Stimulated activated CD4-positive, alpha-beta T cell treated with anti-CD3 and anti-CD28 coated beads, Interleukin-2, amount 100 ng/mL, for 24 hours (primary cell): ENCODE results near the gene NADK.

Experiments used
- DNase-seq, 2 donors: peaks; one replicate each; pipeline ENCODE4 v3.0.0-alpha.2; 2020

Gene NADK, protein sequence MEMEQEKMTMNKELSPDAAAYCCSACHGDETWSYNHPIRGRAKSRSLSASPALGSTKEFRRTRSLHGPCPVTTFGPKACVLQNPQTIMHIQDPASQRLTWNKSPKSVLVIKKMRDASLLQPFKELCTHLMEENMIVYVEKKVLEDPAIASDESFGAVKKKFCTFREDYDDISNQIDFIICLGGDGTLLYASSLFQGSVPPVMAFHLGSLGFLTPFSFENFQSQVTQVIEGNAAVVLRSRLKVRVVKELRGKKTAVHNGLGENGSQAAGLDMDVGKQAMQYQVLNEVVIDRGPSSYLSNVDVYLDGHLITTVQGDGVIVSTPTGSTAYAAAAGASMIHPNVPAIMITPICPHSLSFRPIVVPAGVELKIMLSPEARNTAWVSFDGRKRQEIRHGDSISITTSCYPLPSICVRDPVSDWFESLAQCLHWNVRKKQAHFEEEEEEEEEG

DNA sequence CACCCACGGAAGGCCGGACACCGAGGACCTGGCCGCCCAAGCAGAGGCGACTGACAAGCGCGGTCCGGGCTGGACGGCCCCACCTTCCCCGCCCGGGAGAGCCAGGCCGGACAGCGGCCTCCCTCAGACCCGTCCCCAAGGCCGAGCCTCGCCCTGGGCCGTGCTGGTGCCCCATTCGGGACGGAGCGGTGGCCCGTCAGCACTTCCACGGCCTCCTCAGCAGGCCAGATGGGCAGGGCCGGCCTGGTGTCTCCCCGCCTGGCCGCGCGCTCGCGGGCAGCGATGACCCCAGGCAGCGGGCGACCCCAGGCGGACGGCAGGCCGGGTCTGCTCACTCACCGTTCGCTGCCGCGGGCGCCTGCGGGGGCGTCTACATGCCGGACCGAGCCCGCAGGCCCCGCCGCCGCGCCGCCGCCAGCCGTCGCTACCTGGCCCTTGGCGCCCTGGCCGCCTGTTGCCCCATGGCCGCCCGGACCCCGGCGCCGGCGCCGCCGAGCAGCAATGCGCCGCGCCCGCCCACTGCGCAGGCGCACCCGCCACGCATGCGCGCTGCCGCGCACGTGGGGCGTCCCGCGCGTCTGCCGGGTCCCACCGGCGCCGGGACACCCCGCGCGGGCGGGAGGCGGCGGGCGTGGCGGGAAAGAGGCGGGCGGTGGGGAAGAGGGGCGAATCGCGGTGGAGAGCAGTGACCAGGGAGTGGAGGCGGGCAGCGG is at the start of gene NADK:
TSS of gene NADK (minus strand) at position 521 of the 713 bp plus-strand sequence. CDS start 13,064 bp downstream, outside the sequence.
- peak; percentile 73 to 76 for DNase-seq

DNA sequence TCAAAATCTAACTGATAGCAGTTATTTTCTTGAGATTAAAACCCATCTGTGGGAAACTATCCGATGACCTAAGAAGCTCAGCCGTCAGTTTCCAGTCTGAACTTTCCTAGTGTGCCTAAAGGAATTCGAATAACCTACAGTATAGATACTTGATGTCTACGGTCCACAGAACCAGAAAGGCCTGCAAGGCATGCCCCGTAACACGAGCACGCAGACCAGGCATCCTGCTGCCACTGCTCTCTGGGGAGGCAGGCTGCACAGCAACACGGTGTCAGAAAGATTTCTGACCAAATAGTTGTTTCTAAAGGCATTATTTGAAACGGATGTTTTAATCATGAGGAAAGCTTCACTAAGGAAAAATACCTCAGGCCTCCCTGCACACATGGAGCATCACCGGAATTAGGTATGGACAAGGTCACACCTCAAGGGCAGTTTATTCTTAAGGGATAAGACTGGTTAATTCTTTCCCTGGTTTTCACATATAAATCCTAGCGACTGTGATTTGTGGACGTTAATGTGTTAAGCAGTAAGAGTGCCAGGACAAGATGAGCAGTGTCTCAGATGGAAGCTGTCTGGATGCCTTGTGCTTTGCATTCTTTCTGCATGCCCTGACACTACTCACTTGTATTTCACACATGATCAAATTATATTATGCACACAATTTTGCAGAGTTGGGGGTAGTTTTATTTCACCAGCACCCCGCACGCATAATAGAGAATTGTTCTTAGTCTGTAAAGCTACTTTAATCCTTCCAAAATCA is 49.0 kb upstream of the NADK start:
- no peak for DNase-seq

DNA sequence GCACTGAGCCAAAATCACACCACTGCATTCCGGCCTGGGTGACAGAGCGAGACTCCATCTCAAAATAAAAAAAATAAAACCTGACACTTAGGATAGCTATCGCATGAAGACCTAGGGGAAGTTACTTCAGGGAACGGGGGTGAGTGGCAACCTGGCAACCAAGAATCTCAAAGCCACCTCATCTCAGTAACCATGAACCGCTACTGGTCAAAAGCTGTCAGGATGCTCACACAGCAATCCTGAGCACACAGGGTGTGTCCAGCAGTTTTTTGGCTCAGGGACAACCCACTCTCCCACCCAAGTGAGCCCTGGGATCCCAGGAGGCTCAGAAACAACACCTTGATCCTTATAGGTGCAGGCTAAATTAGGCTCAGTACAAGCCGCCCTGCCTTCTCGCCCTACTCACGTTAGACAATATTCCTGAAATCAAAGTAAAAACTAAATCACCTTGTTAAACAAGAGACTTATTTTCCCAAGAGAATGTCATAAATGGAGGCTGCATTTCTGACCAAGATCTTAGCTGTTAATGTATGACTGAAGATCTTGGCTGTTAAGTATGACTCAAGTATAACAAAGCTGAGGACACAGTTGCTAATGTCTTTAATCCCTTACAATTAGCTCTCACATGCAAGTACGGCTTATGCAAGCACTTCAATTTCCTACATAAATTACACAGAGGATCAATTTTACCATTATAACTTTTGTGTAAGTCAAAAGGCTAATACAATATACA is 48.3 kb upstream of the NADK start:
- no peak for DNase-seq

DNA sequence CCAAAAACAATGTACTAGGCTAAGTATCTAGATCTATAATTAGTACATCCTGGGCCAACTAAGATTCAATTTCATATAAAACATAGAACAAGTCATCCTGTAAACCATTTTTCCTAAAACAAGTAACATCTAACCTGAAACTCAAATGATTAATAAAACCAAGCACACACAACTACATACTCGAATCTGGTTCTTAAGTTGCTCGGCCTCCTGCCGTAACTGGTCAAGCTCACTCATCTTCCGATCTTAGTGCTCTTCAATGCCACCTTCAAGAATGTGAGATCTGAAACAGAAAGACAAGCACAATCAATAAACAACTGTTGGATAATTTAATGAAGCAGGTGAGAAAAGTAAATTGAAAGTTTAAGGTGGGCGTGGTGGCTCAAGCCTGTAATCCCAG is 46.9 kb upstream of the NADK start:
- no peak for DNase-seq

DNA sequence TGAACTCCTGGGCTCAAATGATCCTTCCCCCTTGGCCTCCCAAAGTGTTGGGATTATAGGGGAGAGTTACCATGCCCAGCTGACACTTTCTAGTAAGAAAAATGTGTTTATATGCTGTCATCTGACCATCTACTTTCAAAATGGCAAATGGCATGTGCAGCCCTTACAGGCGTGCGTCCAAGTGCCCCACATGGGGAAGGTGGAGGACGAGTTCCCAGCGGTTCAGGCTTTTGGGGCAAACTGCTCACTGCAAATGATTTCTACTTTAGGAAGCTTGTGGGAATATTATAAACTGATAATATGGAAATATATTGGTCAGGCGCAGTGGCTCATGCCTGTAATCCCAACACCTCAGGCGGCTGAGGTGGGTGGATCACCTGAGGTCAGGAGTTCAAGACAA is 41.5 kb upstream of the NADK start:
- no peak for DNase-seq

DNA sequence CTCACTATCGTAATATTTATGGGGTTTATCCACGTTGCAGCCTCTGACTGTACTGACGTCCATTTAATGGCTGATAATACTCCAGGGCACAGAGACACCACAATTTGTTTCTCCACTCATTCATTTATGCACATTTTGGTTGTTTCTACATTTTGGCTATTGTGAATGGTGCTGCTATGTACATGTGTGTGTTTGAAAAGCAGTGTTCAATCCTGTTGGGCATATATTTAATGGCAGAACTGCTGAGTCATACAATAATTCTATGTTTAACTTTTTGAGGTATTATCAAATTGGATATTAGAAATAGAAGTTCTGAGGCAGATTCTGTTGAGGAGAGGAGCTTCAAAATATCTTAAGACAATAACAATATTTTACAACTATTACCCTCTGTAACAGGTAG is 39.0 kb upstream of the NADK start:
- no peak for DNase-seq

DNA sequence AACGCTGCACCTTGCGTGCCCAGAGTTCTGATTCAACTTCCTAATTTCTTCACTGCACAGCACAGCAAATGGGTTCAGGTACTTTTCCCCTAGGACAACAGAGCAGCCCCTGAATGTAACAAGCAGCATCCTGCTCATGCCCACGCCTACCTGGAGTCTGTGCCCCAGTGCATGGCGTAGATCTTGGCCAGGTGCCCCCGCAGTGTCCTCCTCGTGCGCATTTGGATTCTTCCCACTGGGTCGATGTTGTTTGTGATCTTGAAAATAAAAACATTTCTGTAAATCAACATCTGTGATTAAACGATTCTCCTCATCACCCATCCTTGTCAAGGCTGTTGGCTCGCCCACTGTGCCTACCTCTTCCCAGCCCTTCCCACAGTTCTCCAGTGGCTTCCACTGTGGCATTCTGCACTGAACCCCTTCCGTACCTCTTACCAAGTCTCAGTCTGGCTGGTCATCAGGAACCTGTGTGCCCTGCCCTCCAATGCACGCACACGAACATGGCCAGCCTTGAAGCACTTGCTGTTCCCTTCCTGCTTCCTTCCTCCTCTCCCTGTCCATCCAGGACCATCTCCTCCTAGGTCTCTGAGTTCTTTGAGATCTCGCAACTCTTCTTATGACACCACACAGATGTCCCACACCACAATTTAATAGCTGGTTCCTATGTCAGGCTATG is 37.5 kb upstream of the NADK start:
- DNase-seq = no peak

DNA sequence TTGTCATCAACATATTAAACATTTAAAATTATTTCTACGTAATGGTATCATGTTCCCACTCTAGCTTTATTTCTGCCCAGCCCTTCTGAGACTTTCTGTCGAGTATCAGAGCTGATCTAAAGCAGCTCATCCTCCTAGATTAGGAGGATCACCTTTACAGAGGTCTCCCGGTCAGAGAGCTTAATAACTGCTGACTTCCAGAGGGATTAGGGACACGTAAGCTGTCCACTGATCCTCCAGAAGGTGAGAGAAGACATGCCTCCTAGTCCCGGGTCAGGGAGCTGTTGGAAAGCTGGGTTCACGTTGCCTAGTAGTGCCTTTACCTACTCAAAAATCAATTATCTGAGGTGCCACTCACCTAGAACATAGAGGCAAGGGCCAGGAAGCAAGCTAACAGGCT is 31.2 kb upstream of the NADK start:
- DNase-seq = no peak

DNA sequence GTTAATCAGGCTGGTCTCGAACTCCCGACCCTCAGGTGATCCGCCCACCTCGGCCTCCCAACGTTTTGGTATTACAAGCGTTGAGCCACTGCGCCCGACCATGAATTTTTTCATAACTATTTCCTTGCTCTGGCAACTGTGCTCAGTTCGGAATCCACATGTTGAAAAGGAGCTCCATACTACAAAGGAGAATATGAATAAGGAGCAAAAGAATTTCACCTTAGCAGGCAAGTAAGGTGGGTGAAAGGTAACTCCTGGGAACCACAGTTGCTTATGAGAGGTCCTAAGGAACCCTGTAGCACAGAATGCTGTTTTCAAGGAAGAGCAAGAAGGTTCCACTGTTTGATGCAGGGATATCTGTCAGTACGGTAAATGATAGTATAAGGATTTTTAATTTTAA is 29.9 kb upstream of the NADK start:
- DNase-seq = no peak

DNA sequence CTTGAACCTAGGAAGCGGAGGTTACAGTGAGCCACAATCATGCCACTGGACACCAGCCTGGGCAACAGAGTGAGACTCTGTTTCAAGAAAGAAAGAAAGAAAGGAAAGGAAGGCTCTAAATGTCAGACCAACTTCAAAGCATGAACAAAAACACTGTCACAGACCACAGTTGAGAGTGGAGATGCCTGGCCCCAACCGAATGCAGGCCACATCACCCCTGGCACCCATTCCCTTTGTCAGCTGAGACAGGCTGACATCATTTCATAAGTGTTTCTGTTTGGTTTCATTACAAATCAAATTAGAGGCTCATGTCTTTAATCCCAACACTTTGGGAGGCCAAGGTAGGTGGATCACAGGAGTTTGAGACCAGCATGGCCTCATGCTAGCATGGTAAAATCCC is 28.6 kb upstream of the NADK start:
- no peak for DNase-seq

DNA sequence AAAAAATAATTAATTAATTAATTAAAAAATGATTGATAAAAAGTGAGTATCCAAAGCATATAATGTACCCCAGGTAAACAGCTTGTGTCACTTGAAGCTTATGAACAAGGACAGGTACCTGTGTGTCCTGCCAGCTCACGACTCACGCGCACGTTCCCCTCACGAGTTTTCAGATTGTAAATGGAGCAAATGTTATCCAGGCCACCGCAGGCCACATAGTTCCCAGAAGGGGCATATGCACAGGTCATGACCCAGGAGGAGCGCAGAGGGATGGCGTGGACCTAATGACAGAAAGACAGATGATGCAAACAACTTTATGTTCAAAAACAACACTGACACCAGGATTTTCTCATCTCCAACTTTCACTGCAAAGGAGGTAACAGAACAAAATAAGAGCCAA is 26.0 kb upstream of the NADK start:
- DNase-seq = no peak

DNA sequence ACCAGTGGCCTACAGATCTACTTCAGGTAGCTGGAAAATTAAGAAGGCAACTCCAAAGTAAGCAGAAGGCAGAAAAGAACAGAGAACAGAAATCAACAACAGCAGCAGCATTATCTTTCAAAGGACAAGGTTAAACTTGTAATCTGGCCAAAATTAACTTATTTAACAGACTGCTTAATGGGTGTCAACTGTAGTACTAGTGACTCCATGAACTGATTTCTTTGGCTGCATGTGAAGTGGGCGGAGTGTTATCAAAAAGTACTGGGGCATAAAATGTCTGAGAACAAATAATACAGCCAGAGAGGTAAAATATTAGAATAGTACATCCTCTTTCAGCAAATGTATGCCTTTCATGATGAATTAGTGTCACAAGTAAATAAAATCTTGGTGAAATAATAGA is 24.6 kb upstream of the NADK start:
- no peak for DNase-seq

DNA sequence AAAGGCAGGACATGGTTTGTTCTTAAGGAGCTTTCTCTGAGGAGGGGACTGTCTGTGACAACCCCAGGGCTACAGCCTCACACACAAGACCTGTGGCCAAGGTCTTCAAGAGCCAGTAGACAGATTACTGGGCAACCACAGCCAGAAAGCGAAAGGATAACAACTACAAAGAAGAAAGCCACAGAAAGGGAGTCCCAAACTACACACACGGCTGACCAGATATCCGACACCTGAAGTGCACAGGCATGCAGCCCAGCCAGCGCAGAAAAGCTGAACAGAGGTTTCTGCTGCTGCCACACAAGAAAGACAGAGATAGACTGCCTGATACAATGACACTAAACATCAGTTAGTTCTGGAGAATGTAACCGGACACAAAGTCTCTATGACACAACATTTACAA is 21.4 kb upstream of the NADK start:
- no peak for DNase-seq

DNA sequence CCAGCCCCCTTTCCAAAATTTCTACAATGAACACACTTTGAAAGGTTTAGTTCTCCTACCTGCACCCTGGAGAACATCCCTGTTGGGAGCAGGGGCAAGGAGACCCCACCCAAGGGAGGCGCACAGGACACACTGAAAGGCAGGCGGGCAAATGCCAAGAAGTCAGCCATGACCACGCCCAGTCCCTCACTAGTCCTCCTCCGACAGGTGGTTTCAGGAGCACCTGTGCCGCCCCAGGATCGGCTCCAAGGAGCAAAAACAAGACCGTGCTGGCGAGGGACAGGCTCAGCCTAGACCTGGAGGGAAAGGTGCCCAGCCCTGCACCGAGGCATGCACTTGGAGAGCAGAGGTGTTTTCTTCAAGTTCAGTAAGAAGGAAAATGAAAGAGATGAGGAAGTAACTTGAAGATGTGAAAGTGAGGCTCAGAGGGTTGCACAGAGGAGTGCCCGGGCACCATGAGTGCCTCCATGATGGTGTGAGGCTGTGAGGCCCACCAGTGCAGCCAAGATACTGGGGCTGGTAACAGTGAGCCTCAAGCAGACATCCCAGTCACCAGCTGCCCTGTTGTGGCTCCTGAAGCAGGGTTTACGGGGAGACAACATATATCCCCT is 19.6 kb upstream of the NADK start:
- no peak for DNase-seq

DNA sequence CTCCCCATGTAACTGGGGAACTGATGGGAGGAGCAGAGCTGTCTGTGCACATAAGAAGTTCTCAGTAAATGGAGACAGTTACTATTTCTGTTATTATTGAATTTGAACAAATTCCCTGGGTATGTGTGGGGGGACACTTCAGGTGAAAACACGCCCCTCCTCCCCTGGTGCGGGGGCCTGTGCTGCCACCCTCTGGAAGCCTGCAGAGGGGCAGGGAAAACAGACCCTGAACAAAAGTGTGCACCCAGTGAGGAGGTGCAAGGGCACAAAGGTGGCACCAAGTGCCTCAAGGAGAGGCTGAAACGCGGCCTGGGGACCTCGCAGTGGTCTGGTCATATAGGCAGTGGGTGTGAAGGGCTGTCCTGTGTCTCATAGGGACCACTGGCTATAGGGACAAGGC is 18.2 kb upstream of the NADK start:
- DNase-seq = no peak

DNA sequence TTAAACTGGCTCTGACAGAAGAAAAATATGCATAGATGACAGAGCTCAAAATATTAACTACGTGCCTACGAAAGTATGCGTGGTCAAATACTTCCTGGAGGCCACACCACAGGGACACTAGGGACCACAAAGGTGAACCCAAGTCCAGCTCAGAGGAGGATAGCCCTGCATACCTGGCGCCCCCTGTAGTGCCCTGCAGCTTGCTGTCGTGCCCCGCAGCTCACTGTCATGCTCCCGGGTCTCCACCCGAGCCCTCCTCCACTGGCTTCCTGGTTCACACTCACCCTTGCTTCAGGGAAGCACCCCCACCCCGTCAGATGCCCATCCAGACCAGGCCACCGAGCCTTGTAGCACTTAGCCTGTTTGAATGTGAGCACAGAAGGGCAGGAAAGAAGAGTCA is 16.7 kb upstream of the NADK start:
- DNase-seq = no peak

DNA sequence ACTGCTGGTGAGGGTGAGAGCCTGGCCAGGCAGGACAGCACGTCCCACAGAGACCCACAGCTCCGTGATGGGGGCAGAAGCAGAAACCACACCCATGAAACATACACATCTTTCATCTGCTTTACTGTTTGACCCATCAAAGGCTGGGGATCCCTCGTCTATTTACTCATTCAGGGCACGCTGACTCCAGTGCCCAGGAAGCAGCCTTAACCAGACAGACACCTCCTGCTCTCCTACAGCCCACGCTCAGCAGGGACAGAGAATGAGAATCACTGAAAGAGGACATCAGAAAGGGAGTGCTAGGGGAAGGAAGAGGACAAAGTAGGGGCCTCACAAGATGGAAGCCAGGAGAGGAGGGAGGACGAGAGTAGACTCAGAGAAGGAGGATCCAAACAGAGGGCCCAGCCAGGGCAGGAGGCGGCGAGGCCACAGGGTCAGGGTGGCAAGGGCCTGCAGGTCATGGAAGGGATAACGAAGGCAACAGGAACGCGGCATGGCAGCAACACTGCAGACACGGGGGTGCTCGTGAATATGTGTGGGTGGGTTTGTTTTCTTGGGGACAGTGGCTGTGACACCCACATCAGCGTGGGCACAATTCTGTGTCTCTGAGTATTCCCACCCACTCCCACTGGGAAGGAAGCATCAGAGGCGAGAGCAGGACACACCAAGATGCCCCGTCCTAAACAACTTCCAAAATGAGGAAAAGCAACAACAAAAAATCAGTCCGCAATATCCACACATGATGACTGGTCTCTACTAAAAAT is 15.4 kb upstream of the NADK start:
- no peak for DNase-seq

DNA sequence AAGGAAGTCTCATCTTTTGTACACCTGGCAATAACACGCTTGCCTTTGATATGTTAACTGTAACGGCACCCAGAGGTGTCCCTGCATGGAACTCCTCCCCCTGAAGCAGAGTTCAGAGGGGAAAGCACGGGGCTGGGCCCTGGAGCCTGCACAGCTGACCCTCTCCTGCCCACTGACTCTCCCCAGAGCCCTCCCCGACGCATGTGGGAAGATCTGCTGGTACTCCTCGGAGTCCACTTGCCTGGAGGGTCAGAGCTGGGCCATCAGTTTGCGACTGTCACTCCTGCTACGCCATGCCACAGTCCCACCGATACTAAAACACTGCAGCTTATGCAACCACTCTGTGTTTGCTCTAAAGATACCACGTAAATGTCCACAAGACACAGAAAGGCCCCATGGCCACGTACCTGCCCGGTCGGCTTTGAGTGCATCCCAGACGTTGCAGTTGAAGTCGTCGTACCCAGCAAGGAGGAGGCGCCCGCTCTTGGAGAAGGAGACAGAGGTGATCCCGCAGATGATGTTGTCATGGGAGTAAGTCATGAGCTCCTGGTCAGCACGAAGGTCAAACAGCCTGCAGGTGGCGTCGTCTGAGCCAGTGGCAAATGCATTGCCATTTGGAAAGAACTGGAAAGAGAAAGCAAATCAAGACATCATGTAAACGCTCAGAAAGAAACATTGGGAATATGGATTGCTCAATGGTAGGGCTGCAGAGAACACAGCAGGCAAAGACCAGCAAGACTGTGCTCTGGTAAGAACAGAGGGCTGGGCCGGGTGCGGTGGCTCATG is 10.6 kb upstream of the NADK start:
- DNase-seq = no peak

DNA sequence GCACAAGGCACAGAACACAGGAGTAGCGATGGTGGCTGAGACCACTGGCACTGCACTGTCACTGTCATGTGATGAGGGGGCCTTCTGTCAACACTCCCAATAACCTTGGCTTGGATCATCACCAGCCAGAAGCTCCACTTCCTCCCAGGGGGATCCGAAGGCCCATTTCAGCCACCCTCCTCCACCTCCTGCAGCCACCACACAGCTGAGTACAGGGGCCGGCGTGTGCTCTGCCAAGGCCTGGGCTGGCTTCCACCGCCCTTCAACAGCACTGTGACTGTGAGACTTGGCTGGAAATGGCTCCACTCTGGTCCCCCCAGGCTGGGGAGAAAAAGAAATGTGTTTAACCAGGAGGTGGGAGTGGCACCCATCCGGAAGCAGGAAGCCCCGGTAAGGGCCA is 9.9 kb upstream of the NADK start:
- no peak for DNase-seq
